Endothelial cell of umbilical vein (primary cell): ENCODE measurements around the gene CPED1. TPM values are rescaled to one million over a fixed set of nuclear protein-coding genes. Genes with fewer than 3 reads are reported as not detected.
A peak's percentile ranks its signal among the peaks of the same experiment; 100 is the strongest.

Experiments used
- BruUV-seq: library from RNA; stranded (reverse); fragments of 400-500 nt; replicated peaks from 2 replicates; lab custom pipeline; 2021; lab: Mats Ljungman, UMichigan
- CTCF ChIA-PET: fragments of 300-600, 350-600 bp; sonication (Branson Sonifier 250); formaldehyde crosslinking; loops from one replicate; lab custom pipeline; 2021; ENCODE audit warnings: antibody characterized with exemption, inconsistent platforms; lab: Charles Lee
- POLR2A ChIA-PET: fragments of 300-600, 350-600 bp; sonication (Branson Sonifier 250); formaldehyde crosslinking; loops from one replicate; lab custom pipeline; 2021; ENCODE audit warnings: antibody characterized with exemption, inconsistent platforms; lab: Charles Lee
- DNase-seq: peaks from one replicate; pipeline ENCODE4 v3.0.0-alpha.2; 2011; ENCODE audit warnings: low read depth, low spot score
- FAIRE-seq: peaks from 2 replicates; lab custom pipeline; 2011; peaks lifted over from hg19 to GRCh38; lab: Jason Lieb, UNC
- H2AFZ ChIP-seq: 2 replicates; pipeline ENCODE4 v1.6.0; 2012; ENCODE audit warnings: low read depth, low read length, control low read depth, inconsistent platforms
- H3K27ac ChIP-seq: 2 replicates; pipeline ENCODE4 v1.5.1; 2011; ENCODE audit warnings: low read depth, mild to moderate bottlenecking, control low read depth, low read length, moderate library complexity; ENCODE audit not compliant: insufficient read depth
- H3K27me3 ChIP-seq, 2 experiments: 2 replicates each; pipeline versions ENCODE4 v1.6.0 to v1.6.1; 2011; ENCODE audit warnings: low read length in 2 of 2, mixed read lengths in 1 of 2; ENCODE audit not compliant: control insufficient read depth in 2 of 2, insufficient read depth in 2 of 2
- H3K36me3 ChIP-seq, 2 experiments: 2 replicates in 1 of 2; 3 replicates in 1 of 2; pipeline ENCODE4 v1.5.1; 2011; ENCODE audit warnings: low read length in 2 of 2, mild to moderate bottlenecking in 1 of 2, moderate library complexity in 1 of 2; ENCODE audit not compliant: control insufficient read depth in 2 of 2, insufficient read depth in 2 of 2; ENCODE audit errors: extremely low read depth in 1 of 2
- H3K4me1 ChIP-seq: 3 replicates; pipeline ENCODE4 v1.5.1; 2011; ENCODE audit warnings: mild to moderate bottlenecking, low read length; ENCODE audit not compliant: control insufficient read depth, insufficient read depth; ENCODE audit errors: extremely low read depth
- H3K4me2 ChIP-seq: 2 replicates; pipeline ENCODE4 v1.6.1; 2011; ENCODE audit warnings: low read length, control low read depth, mixed read lengths; ENCODE audit not compliant: insufficient read depth
- H3K4me3 ChIP-seq, 3 experiments: fragments of 200-600 bp in 1 of 3; sonication (generic), shearing (Covaris generic) in 1 of 3; replicated peaks in 1 of 3; 2 replicates each; pipeline ENCODE4 v1.5.1; 2011 to 2016; ENCODE audit warnings: control low read depth in 3 of 3, low read length in 3 of 3, mild to moderate bottlenecking in 2 of 3, inconsistent platforms in 1 of 3, low read depth in 1 of 3, moderate library complexity in 1 of 3; ENCODE audit not compliant: insufficient read depth in 1 of 3
- H3K79me2 ChIP-seq: 2 replicates; pipeline ENCODE4 v1.6.0; 2012; ENCODE audit warnings: low read length, inconsistent platforms; ENCODE audit not compliant: control insufficient read depth, insufficient read depth
- H3K9ac ChIP-seq: replicated peaks from 2 replicates; pipeline ENCODE3; 2011; ENCODE audit warnings: low read length, control low read depth; ENCODE audit not compliant: insufficient read depth; ENCODE audit errors: extremely low read depth
- H3K9me1 ChIP-seq: replicated peaks from 3 replicates; pipeline ENCODE4 v1.6.0; 2011; ENCODE audit warnings: mild to moderate bottlenecking, low read length; ENCODE audit not compliant: control insufficient read depth, insufficient read depth; ENCODE audit errors: extremely low read depth
- H3K9me3 ChIP-seq: replicated peaks from 2 replicates; pipeline ENCODE4 v1.5.1; 2012; ENCODE audit warnings: low read length, inconsistent platforms; ENCODE audit not compliant: control insufficient read depth, insufficient read depth
- H4K20me1 ChIP-seq: replicated peaks from 2 replicates; pipeline ENCODE3; 2011; ENCODE audit warnings: mild to moderate bottlenecking, low read length; ENCODE audit not compliant: control insufficient read depth, insufficient read depth; ENCODE audit errors: extremely low read depth
- JUN ChIP-seq: IDR thresholded peaks from 2 replicates; pipeline ENCODE4 v1.6.1; 2011; ENCODE audit warnings: borderline replicate concordance, low read depth; ENCODE audit not compliant: insufficient read length, insufficient read depth
- POLR2A ChIP-seq: IDR thresholded peaks from 2 replicates; pipeline ENCODE4 v1.6.1; 2012; ENCODE audit warnings: low read depth, mild to moderate bottlenecking, control low read depth, low read length
- dilution Hi-C: fragments of 300-500 bp; cut with MboI; formaldehyde crosslinking; loops from one replicate; pipeline ENCODE4 v1.15.0; 2019; ENCODE audit warnings: low sequenced_read_pairs; ENCODE audit not compliant: extremely low pct_ligation_motif_present
- intact Hi-C: fragments of 100-400 bp; cut with micrococcal nuclease; formaldehyde crosslinking; loops from one replicate; pipeline ENCODE4 v1.10.0; 2022
- polyA plus RNA-seq, 4 experiments: library from polyadenylated mRNA; depleted of rRNA in 3 of 4; stranded (reverse) in 3 of 4; unstranded in 1 of 4; fragments of >200 nt; gene quantifications; 2 replicates each; pipeline versions ENCODE4 v1.2.1 to v1.2.3, GENCODE V29; 2011 to 2012; ENCODE audit warnings: missing spikeins in 1 of 4
- total RNA-seq: library from RNA; stranded (reverse); gene quantifications from 2 replicates; pipeline ENCODE4 v1.2.3, GENCODE V29; 2021
- TF ChIP-seq, protein P1 (sequence below), 2 donors: IDR thresholded peaks; 1 replicate in 1 of 2; 2 replicates in 1 of 2; pipeline ENCODE4 v1.5.1; 2011; ENCODE audit warnings: low read length in 2 of 2, mild to moderate bottlenecking in 2 of 2, moderate library complexity in 2 of 2, control low read depth in 1 of 2, inconsistent platforms in 1 of 2, low read depth in 1 of 2; ENCODE audit not compliant: insufficient read depth in 1 of 2; ENCODE audit errors: extremely low read depth in 1 of 2
- TF ChIP-seq, protein P2 (sequence below): IDR thresholded peaks from 2 replicates; pipeline ENCODE4 v1.6.1; 2011; ENCODE audit not compliant: insufficient read depth, insufficient read length

The CPED1 gene
- total and polyA plus RNA-seq, 2 donors (not counting 3 experiments of a cell fraction or from before 2014, with no cell fraction given), result 0.22 to 3.0 TPM

DNA sequence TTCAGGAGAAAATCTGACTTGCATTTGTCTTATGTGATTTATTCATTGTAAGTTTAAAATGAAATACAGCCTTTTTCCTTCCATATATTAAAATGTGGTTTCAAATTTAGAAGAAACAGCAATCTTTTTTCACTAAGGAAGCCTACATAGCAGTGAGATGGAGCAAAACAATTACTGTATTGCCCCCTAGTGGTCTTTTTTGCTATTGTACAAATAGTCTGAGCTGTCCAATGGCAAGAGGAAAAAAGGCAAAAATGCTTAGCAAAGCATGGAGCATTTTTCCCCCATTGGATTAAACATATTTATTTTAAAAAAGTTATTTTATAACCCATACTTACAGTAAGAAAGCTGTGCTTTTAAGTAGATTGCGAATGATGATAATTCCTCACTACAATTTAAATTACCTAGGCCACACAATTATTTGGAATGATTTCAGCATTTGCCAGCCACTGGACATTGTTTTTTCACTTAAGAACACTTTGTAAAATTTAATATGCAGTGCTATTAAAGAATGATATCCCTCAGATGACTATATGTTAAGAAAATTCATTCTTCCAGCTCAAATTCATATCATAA is 119.5 kb downstream of the CPED1 start:
- DNase-seq (peak; percentile 78), FAIRE-seq (peak; percentile 79)
- Histone ChIP-seq H3K4me2 (no peak overlapping the region), H3K36me3 (no peaks in the 10 kb centered on the region), H4K20me1 (no peaks in the 10 kb centered on the region), H3K79me2 (no peaks in the 10 kb centered on the region), H3K27me3 (peaks cover 12 to 16% of the 10 kb centered on the region in 2 experiments), H3K9ac (no peak overlapping the region), H3K4me3 (no peak overlapping the region), H3K4me1 (no peaks in the 10 kb centered on the region), H2AFZ (no peak overlapping the region), H3K9me1 (no peaks in the 10 kb centered on the region), H3K27ac (no peak overlapping the region), H3K9me3 (no peaks in the 10 kb centered on the region)
- CTCF ChIA-PET, result interaction anchor here (0.6 to 4.0 kb wide), 53 partner anchors 8 to 1172 kb away, joined by 3 to 125 read pairs (median 5); partner anchors contain the start of genes CPED1, ING3 and TSPAN12
- POLR2A ChIA-PET, result interaction anchor here (0.5 to 1.0 kb wide), 2 partner anchors 158 to 316 kb away, joined by 3 to 9 read pairs; partner anchors contain the start of gene ING3
- intact Hi-C loops (loop anchor here (1.0 to 5.0 kb wide), 6 partner anchors 120 to 439 kb away; partner anchors contain the start of gene CPED1), dilution Hi-C loops (no loop called here)
- no peak for TF ChIP-seq JUN
- TF ChIP-seq, protein P1, sequence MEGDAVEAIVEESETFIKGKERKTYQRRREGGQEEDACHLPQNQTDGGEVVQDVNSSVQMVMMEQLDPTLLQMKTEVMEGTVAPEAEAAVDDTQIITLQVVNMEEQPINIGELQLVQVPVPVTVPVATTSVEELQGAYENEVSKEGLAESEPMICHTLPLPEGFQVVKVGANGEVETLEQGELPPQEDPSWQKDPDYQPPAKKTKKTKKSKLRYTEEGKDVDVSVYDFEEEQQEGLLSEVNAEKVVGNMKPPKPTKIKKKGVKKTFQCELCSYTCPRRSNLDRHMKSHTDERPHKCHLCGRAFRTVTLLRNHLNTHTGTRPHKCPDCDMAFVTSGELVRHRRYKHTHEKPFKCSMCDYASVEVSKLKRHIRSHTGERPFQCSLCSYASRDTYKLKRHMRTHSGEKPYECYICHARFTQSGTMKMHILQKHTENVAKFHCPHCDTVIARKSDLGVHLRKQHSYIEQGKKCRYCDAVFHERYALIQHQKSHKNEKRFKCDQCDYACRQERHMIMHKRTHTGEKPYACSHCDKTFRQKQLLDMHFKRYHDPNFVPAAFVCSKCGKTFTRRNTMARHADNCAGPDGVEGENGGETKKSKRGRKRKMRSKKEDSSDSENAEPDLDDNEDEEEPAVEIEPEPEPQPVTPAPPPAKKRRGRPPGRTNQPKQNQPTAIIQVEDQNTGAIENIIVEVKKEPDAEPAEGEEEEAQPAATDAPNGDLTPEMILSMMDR (IDR thresholded peaks at IDR 0.05; ENCODE audit: extremely low read depth in 1 of 2, insufficient read depth in 1 of 2, low read depth in 1 of 2, low read length in 2 of 2), result peak; percentile 57 to 59
- TF ChIP-seq POLR2A, result no peak
- TF ChIP-seq, protein P2, sequence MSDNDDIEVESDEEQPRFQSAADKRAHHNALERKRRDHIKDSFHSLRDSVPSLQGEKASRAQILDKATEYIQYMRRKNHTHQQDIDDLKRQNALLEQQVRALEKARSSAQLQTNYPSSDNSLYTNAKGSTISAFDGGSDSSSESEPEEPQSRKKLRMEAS, result no peak
- BruUV-seq, result no TSS peak
